AG04449 (cell line): ENCODE measurements around the gene FEM1B.

Experiments used
- CTCF ChIA-PET: fragments of 350-600 bp; formaldehyde crosslinking; extraction: SDS; loops from one replicate; lab custom pipeline; 2021; ENCODE audit warnings: antibody characterized with exemption; lab: Yijun Ruan, JAX
- POLR2A ChIA-PET: fragments of 400-600, 350-600 bp; formaldehyde crosslinking; extraction: SDS; loops from one replicate; lab custom pipeline; 2020; ENCODE audit warnings: antibody characterized with exemption, inconsistent platforms; lab: Yijun Ruan, JAX
- DNase-seq: peaks from one replicate; pipeline ENCODE4 v3.0.0-alpha.2; 2010; ENCODE audit warnings: low read depth, low spot score
- H3K4me3 ChIP-seq: 2 replicates; pipeline ENCODE4 v1.5.1; 2011; ENCODE audit warnings: low read depth, mild to moderate bottlenecking, control low read depth, low read length
- TF ChIP-seq, protein P1 (sequence below): IDR thresholded peaks from one replicate; pipeline ENCODE4 v1.5.1; 2011; ENCODE audit warnings: mild to moderate bottlenecking, moderate library complexity, low read length, control low read depth, inconsistent platforms; ENCODE audit not compliant: insufficient read depth; ENCODE audit errors: missing control alignments

FEM1B gene

DNA sequence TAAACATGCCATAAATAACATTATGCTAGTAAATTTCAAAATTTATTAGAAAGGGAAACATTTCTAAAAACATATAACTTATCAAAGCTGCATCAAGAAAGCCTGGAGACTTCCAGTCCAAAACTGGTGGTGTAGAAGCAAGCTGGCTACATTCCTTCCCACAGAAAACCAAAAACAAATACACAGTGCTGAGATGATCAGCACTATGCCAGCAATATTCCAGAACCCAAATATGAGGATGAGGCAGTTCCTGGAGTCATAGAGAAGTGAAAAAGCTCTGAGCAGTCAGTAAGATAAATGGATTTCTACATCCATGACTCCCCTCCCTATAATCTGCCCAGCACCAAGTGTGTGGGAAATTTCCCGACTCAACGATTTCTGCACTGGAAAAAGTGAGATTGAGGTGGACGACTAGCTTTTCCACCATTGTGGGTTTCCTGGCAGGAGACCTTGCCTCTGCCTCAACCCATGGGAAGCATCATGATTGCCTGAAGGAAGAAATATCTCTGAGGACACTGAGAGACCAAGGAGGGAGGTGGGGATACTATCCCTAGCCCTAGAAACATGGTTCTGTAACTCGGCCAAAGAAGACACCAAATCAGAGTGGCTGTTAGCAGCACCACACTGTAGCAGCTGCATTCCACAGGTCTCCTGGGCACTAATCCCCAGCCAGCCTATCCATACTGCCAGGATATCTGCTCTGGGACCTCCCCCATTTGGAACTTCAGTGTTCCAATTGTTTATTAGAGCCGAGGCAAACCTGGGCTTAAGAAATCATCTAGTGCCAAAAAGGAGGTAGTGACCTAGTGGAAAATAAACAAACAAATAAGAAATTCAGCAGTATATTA lies 36.2 kb upstream of the FEM1B start:
- POLR2A ChIA-PET: no interaction called here
- CTCF ChIA-PET: interaction anchor here (0.6 to 1.6 kb wide), 4 partner anchors 8 to 11 kb away, joined by 3 to 5 read pairs (median 4); no protein-coding TSS in a partner anchor
- no peak for DNase-seq

DNA sequence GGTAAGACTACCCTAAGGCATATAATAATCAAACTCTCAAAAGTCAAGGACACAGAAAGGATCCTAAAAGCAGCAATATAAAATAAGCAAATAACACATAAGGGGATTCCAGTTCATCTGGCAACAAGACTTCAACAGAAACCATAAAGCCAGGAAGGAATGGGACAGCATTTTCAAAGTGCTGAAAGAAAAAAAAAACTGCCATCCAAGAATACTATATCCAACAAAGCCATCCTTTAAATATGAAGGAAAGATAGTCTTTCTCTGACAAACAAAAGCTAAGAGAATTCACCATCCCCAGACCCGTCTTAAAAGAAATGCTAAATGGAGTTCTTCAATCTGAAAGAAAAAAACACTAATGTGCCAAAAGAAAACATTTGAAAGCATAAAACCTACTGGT lies 33.3 kb upstream of the FEM1B start:
- CTCF ChIA-PET: interaction anchor here (0.6 to 2.8 kb wide), 3 partner anchors 9 to 72 kb away, joined by 3 to 19 read pairs (median 6); no protein-coding TSS in a partner anchor
- TF ChIP-seq, protein P1, sequence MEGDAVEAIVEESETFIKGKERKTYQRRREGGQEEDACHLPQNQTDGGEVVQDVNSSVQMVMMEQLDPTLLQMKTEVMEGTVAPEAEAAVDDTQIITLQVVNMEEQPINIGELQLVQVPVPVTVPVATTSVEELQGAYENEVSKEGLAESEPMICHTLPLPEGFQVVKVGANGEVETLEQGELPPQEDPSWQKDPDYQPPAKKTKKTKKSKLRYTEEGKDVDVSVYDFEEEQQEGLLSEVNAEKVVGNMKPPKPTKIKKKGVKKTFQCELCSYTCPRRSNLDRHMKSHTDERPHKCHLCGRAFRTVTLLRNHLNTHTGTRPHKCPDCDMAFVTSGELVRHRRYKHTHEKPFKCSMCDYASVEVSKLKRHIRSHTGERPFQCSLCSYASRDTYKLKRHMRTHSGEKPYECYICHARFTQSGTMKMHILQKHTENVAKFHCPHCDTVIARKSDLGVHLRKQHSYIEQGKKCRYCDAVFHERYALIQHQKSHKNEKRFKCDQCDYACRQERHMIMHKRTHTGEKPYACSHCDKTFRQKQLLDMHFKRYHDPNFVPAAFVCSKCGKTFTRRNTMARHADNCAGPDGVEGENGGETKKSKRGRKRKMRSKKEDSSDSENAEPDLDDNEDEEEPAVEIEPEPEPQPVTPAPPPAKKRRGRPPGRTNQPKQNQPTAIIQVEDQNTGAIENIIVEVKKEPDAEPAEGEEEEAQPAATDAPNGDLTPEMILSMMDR: no peak
- no peak for DNase-seq
- POLR2A ChIA-PET: no interaction called here
- no peak overlapping the region for H3K4me3 ChIP-seq

More for the DNA sequence above, 36.2 kb upstream of the FEM1B start:
- TF ChIP-seq, protein P1: no peak
- no peak overlapping the region for H3K4me3 ChIP-seq

DNA sequence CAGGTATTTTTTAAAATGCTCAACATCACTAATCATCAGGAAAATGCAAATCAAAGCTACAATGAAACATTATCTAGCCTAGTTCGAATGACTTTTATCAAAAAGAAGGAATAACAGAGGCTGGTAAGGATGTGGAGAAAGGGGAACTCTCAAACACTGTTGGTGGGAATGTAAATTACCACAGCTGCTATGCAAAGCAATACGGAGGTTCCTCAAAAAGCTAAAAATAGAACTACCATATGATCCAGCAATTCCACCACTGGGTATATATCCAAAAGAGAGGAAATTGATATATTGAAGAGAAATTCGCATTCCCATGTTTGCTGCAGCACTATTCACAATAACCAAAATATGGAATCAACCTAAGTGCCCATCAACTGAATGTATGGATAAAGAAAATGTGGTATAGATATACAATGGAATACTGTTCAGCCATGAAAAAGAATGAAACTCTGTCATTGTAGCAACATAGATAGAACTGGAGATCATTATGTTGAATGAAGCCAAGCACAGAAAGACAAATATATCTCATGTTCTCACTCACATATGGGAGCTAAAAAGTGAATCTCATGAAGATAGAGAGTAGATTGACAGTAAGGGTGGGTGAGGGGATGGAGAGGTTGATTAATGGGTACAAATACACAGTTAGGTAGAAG lies 28.4 kb upstream of the FEM1B start:
- DNase-seq: no peak
- ChIA-PET POLR2A (interaction anchor here (0.6 kb wide), 1 partner anchor 9 kb away, joined by 3 read pairs; no protein-coding TSS in a partner anchor), CTCF (interaction anchor here (0.6 to 8.1 kb wide), 4 partner anchors 8 to 627 kb away, joined by 3 to 134 read pairs (median 3); partner anchors contain the start of gene FEM1B)
- TF ChIP-seq, protein P1: no peak
- no peak overlapping the region for H3K4me3 ChIP-seq

DNA sequence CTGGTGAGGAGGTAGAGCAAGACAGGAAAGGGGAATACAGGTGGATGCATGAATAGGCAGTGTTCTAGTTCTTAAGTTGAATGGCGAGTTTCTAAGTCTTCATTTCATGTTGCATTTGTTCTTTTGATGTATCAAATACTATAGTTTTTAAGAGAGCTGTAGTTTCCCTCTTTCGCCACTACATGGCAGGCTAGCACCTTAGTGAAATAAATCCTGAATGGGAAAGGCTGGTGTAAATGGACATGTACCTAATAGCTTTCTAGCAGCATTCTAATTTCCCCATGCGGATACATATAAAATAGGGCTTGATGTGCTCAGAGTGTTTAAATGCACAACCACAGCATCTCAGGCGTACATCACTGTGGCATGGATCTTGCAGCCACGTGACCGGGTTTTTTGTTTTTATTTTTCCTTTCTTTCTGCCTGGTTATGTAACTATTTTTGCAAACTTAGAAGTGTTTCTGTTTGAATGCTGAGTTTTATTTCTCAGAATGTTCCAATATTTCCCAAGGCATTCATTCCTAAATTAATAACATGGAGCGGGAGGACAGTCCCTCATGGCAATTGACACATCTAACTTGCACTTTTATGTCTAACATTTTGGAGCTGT lies 24.5 kb upstream of the FEM1B start:
- POLR2A ChIA-PET: interaction anchor here (0.6 to 1.4 kb wide), 7 partner anchors 18 to 672 kb away, joined by 3 to 5 read pairs (median 3); partner anchors contain the start of gene FEM1B
- TF ChIP-seq, protein P1: peak; percentile 69

DNA sequence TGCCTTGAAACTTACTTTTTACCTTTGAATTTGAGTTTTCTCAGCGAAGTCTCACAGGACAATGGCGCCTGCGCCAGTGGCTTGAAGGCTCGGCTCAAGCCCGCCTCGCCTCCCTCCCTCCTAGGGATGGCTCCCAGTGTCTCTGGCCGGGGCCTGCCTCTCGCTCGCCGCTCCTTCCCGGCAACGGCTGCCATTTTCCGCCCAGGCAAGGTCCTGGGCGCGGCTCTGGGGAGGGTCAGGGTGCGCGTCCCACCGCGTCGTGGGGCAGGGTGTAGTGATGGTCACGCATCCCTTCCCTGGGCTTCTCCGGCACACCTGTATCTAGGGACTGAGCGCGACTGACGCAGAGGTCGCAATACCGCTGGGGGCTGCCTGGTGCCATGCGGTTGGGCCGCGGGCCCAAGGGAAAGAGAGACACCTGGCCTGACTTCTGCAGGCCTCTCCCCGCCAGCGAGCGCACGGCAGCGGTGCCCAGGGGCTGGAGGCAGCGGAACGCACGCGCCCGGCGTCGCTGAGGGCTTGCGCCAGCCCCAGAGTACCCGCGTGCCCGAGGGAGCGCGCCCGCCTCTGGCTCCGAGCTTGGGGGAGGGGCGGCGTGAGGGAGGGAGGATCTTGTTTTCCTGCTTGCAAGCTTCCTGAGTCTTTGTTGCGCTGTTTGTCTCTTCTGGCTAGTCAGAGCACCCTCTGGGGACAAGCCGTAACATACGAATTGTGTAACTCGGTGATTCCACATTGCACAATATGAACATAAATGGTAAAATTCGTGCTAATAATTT lies 20.7 kb upstream of the FEM1B start:
- CTCF ChIA-PET: interaction anchor here (0.9 to 8.1 kb wide), 4 partner anchors 9 to 20 kb away, joined by 3 to 134 read pairs (median 3); partner anchors contain the start of gene FEM1B
- TF ChIP-seq, protein P1: no peak
- peak overlapping the region; percentile 59 for H3K4me3 ChIP-seq
- POLR2A ChIA-PET: interaction anchor here (0.8 to 0.9 kb wide), 3 partner anchors 15 to 21 kb away, joined by 3 to 6 read pairs (median 4); partner anchors contain the start of gene FEM1B
- no peak for DNase-seq

More for the DNA sequence above, 24.5 kb upstream of the FEM1B start:
- no peak for DNase-seq
- CTCF ChIA-PET: interaction anchor here (0.6 to 8.1 kb wide), 39 partner anchors 9 to 671 kb away, joined by 3 to 134 read pairs (median 4); partner anchors contain the start of genes CLN6 and FEM1B
- H3K4me3 ChIP-seq: no peak overlapping the region
